Measurements from ENCODE around the gene GTF2A1L.

GRCh38 chr2:48597492-48597891 is 20.2 kb upstream of the GTF2A1L start:
- TF ChIP-seq CTCF (IDR thresholded peaks at IDR 0.05 in 8 of 11, conservative IDR thresholded peaks at IDR 0.05 in 3 of 11) = no peak
- no peak for TF ChIP-seq POLR2AphosphoS5 (IDR thresholded peaks at IDR 0.05)
- TF ChIP-seq POLR2A (IDR thresholded peaks at IDR 0.05) = no peak
